LNCAP (cell line): Measurements from ENCODE around the gene CEMIP.
A peak's percentile ranks its signal among the peaks of the same experiment; 100 is the strongest.

Experiments used
- TF ChIP-seq, protein P1 (sequence below): fragments of 450-650 bp; IDR thresholded peaks from 2 replicates; pipeline ENCODE4 v1.5.1; 2017; ENCODE audit warnings: mild to moderate bottlenecking

CEMIP gene, protein sequence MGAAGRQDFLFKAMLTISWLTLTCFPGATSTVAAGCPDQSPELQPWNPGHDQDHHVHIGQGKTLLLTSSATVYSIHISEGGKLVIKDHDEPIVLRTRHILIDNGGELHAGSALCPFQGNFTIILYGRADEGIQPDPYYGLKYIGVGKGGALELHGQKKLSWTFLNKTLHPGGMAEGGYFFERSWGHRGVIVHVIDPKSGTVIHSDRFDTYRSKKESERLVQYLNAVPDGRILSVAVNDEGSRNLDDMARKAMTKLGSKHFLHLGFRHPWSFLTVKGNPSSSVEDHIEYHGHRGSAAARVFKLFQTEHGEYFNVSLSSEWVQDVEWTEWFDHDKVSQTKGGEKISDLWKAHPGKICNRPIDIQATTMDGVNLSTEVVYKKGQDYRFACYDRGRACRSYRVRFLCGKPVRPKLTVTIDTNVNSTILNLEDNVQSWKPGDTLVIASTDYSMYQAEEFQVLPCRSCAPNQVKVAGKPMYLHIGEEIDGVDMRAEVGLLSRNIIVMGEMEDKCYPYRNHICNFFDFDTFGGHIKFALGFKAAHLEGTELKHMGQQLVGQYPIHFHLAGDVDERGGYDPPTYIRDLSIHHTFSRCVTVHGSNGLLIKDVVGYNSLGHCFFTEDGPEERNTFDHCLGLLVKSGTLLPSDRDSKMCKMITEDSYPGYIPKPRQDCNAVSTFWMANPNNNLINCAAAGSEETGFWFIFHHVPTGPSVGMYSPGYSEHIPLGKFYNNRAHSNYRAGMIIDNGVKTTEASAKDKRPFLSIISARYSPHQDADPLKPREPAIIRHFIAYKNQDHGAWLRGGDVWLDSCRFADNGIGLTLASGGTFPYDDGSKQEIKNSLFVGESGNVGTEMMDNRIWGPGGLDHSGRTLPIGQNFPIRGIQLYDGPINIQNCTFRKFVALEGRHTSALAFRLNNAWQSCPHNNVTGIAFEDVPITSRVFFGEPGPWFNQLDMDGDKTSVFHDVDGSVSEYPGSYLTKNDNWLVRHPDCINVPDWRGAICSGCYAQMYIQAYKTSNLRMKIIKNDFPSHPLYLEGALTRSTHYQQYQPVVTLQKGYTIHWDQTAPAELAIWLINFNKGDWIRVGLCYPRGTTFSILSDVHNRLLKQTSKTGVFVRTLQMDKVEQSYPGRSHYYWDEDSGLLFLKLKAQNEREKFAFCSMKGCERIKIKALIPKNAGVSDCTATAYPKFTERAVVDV (N-terminal part only)

DNA sequence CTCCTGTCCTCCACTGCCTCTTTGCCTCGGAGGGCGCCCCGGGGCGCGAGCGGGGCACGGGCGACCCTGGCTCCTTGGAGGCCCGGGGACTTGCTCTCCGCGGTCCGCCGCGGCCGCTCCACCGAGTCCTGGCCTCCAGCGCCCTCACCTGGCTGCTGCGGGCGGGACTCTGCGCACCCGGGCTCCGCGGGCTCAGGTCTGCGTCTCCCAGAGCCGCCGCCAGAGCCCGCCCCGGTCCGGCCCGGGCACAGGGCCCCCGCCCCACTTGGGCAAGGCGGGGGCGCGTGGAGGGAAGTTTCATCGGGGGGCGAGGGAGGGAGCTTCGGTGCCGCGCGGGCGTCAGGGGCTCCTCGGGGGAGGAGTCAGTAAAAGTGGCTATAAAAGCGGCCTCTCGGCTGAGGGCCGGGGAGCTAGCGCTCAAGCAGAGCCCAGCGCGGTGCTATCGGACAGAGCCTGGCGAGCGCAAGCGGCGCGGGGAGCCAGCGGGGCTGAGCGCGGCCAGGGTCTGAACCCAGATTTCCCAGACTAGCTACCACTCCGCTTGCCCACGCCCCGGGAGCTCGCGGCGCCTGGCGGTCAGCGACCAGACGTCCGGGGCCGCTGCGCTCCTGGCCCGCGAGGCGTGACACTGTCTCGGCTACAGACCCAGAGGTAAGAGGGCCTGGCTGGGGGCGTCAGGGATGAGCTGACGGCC is at the start of gene CEMIP:
TSS of gene CEMIP (plus strand) at position 407 of the 694 bp plus-strand sequence. CDS start 94,510 bp downstream, outside the sequence.
- TF ChIP-seq, protein P1, sequence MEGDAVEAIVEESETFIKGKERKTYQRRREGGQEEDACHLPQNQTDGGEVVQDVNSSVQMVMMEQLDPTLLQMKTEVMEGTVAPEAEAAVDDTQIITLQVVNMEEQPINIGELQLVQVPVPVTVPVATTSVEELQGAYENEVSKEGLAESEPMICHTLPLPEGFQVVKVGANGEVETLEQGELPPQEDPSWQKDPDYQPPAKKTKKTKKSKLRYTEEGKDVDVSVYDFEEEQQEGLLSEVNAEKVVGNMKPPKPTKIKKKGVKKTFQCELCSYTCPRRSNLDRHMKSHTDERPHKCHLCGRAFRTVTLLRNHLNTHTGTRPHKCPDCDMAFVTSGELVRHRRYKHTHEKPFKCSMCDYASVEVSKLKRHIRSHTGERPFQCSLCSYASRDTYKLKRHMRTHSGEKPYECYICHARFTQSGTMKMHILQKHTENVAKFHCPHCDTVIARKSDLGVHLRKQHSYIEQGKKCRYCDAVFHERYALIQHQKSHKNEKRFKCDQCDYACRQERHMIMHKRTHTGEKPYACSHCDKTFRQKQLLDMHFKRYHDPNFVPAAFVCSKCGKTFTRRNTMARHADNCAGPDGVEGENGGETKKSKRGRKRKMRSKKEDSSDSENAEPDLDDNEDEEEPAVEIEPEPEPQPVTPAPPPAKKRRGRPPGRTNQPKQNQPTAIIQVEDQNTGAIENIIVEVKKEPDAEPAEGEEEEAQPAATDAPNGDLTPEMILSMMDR: peak; percentile 96

DNA sequence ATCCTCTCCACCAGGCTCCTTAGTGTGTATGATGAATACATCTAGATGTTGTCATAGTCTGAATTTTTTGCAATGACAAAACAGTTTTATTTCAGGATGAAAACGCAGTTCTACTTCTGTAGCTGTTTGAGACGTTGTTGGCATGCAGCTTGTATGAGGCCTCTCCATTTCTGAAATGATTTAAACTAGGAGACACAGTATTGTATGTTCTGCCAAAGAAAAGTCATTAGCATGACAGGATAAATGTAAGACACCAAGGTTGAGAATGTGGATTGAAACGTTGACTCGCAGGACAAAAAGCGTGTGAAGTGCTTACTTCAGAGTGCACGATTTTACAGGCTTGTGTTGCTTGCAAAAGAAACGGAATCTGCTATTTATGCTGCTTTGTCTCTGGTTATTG is 48.8 kb upstream of the CEMIP start:
- TF ChIP-seq, protein P1: no peak

DNA sequence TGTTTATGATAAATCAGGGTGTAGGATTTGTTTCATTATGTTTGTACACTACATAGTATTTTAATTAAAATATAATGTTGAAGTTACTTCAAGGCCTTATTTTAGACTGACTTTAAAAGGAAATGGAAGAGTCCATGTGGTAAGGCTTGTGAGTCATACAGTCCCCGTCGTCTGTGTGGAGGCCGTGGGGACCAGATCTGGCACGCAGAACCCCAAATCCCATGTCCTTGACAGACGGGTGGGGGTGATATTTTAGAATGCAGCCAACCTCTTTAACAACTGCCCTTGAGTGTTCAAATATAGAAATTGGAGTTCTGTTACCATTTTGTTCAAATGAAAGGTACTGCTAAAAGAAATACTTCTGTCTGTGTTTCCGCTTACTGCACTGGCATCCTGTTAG is 48.2 kb upstream of the CEMIP start:
- TF ChIP-seq, protein P1: no peak

DNA sequence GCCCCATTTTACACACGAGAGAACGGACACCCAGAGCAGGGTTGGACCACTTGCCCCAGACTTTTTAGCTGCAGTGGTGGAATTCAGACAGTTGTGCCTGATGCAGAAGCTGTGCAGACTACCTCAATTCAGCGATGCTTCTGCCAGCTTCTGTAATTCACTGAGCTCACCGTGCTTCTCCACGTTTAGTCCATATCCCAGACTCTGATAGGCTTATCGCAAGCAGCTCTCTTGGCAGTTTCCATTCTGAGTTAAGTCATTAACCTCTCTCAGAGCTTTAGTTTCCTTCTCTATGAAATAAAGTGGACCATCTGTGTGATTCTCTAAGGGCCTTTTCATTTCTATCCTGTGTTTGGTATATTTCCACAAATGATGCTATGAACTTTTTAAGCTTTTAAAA is 47.0 kb upstream of the CEMIP start:
- TF ChIP-seq, protein P1: no peak

DNA sequence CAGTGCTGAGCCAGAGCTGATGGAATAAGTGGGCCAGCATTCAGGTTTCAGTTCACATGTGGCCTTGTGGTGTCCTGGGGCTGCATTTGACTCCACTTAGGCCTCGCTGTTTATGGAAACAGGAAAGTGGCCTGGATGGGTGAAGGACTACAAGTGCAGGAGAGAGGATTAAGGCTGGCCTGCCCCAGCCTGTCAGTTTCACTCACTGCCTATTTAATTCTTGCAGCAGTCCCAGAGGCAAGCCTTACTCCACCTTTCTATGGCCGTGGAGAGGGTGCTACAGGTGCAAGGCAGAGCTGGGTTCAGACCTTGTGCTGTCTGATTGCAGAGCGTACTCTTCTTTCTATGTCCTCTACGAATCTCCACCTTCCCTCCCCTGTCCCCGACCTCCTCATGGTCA is 46.4 kb upstream of the CEMIP start:
- TF ChIP-seq, protein P1: no peak

DNA sequence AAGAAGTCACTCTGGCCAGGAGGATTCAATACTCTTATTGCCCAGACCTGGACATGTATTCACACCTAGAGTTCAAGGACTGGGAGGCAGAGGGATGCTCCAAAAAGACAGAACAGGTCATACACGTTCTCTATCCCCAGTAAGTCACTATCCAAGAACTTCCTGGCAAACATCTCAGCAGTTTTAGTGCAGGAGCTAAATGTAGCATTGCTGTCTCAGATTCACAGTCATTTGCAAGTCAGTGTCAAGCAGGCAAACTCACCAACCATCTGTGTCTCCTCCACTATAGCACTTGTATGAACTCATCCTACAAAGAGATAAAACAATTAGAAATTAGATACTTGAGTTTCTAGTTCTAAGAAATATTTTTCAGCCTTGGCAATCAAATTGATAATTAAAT is 45.7 kb upstream of the CEMIP start:
- TF ChIP-seq, protein P1: no peak

DNA sequence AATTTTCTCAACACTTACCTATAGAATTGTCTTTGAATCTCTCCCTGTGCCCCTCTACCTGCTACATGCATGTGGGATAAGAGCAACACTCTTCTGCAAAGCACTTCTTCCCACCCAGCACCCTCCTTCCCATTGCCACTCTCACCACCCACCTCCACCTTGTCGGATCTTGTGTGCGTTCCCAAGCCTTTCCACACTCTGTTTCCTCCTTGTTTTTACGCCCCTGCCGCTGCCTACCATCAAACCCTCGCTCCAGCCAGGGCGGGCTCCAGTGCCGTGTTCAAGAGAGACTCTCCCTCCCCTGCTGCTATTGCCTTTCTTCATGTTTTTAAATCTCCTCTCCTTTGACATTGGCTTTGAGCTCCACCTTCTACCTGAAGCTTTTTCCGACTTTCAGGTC is 43.8 kb upstream of the CEMIP start:
- TF ChIP-seq, protein P1: no peak
